ENCODE results near the gene HDAC7.
A peak's percentile ranks its signal among the peaks of the same experiment; 100 is the strongest.

Gene HDAC7

DNA sequence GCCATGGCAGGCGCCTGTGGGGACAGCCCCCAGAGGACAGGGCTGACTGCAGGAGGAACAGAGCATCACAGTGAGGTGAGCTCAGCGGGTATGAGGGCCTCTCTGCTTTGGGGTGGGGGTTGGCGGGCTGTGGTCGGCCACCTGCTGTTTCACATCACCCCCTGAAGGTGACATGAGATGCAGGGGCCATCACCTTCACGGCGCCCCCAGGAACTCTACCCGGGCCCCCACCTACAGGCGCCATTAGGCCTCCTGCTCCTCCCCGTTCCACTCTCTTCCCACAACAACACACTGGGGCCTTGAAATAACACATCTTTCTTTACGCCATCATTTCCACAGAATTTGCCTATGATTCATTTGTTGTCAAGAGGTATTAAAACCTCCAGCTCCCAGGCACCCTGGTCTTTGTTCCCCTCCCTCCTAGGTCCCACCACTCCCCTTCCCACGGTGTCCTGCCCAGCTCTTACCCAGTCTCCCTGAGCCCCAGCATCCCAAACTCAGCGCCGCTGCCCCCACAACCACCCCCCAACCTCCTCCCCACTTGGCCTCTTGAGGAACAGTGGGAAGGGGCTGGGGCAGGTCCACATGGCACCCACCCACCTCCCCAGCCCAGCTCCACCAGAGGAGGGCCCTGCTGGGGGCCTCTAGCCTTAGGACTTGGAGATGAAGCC is 12.7 kb upstream of the HDAC7 start:
- TF ChIP-seq, protein P1, sequence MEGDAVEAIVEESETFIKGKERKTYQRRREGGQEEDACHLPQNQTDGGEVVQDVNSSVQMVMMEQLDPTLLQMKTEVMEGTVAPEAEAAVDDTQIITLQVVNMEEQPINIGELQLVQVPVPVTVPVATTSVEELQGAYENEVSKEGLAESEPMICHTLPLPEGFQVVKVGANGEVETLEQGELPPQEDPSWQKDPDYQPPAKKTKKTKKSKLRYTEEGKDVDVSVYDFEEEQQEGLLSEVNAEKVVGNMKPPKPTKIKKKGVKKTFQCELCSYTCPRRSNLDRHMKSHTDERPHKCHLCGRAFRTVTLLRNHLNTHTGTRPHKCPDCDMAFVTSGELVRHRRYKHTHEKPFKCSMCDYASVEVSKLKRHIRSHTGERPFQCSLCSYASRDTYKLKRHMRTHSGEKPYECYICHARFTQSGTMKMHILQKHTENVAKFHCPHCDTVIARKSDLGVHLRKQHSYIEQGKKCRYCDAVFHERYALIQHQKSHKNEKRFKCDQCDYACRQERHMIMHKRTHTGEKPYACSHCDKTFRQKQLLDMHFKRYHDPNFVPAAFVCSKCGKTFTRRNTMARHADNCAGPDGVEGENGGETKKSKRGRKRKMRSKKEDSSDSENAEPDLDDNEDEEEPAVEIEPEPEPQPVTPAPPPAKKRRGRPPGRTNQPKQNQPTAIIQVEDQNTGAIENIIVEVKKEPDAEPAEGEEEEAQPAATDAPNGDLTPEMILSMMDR (IDR thresholded peaks at IDR 0.05; ENCODE audit: extremely low read depth, insufficient read depth, missing control alignments) = no peak
- peak; percentile 79 for DNase-seq (ENCODE audit: low spot score)
- in situ Hi-C loops (cut with MboI; ENCODE audit: low pct_unique_long_range_greater_than_20kb, low sequenced_read_pairs, unreplicated experiment) = no loop called here

DNA sequence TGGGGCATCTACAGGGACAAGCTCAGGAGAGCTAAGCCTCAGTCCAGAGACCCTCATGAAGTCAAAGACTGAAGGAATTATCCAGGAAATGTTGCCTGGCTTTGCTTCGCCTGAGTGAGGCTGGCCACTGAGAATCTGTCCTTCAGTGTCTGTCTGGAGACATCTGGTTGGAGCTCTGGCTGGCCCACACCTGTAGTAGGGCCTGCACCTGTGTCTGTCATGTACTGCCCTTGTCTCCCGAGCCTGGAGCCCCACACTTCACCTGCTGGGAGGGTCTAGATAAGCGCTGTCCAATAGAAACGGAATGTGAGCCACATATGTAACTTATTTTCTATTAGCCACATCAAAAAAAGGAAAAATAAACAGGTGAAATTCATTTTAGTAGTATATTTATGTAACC is 9.9 kb upstream of the HDAC7 start:
- in situ Hi-C loops (cut with MboI; ENCODE audit: low pct_unique_long_range_greater_than_20kb, low sequenced_read_pairs, unreplicated experiment) = no loop called here
- TF ChIP-seq, protein P1 (IDR thresholded peaks at IDR 0.05; ENCODE audit: extremely low read depth, insufficient read depth, missing control alignments) = no peak

DNA sequence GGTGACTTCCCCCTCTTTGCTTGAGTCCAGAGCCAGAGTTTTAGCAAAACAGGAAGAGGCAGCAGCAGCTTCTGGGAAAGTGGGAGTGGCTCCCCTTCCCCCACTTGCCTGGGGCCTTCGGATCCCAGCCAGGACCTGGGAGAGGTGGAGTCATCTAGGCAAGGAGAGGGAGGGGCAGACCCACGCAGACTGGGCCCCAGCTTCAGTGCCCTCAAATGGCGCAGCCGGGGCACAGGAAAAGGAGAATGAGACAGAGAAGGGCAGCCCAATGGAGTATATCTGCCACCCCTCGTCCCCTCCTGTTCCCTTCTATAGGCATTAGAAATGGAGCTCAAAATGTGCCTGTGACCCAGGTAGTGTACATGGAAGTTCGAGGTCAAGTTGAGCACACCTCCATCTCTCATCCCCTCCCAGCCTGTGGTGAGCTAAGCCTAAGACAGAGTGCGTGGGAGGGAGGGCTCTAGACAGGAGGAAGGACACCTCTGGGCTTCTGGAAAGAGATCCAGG is 9.3 kb upstream of the HDAC7 start:
- TF ChIP-seq, protein P1 (IDR thresholded peaks at IDR 0.05; ENCODE audit: extremely low read depth, insufficient read depth, missing control alignments) = no peak
- in situ Hi-C loops (cut with MboI; ENCODE audit: low pct_unique_long_range_greater_than_20kb, low sequenced_read_pairs, unreplicated experiment) = no loop called here
- no peak for DNase-seq (ENCODE audit: low spot score)

More for the DNA sequence above, 9.9 kb upstream of the HDAC7 start:
- DNase-seq (ENCODE audit: low spot score) = no peak

DNA sequence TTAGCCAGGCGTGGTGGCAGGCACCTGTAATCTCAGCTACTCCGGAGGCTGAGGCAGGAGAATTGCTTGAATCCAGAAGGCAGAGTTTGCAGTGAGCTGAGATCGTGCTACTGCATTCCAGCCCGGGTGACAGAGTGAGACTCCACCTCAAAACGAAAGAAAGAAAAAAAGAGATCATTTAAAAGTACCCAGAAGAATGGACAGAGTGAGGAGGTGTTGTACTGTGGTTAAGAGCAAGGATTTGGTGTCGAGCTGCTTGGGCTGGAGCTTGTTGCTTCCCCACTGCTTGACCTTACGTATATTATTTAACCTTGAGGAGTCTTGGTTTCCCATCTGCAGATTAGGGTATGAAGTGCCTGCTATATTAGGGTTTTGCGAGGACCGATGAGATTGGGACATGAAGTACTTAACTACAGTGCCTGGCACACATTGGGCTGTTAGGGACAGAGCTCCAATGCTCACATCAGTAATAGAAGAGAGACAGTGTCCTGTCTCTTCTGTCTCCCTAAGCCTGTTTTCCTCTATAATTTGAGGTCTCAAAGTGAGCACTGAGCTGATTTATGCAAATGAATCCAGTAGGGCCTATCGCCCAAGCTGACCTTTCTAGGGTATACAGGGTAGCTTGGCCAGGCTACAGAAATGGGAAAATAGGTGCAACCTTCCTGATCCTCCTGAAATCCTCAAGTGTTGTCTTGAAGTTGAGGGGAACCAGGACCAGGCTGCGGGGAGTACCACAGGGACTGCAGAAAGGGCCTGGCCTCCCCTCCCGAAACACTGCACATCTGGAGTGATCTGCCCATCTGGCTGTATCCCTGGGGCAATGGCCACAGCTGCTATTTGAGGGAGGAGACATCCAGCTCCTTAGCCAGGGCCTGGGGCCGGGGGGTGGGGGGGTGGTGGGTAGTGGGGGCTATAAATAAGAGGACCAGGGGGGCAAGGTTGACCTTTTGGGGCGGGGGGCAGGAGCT is 8.6 kb upstream of the HDAC7 start:
- in situ Hi-C loops (cut with MboI; ENCODE audit: low pct_unique_long_range_greater_than_20kb, low sequenced_read_pairs, unreplicated experiment) = no loop called here
- TF ChIP-seq, protein P1 (IDR thresholded peaks at IDR 0.05; ENCODE audit: extremely low read depth, insufficient read depth, missing control alignments) = no peak
- DNase-seq (ENCODE audit: low spot score) = no peak

DNA sequence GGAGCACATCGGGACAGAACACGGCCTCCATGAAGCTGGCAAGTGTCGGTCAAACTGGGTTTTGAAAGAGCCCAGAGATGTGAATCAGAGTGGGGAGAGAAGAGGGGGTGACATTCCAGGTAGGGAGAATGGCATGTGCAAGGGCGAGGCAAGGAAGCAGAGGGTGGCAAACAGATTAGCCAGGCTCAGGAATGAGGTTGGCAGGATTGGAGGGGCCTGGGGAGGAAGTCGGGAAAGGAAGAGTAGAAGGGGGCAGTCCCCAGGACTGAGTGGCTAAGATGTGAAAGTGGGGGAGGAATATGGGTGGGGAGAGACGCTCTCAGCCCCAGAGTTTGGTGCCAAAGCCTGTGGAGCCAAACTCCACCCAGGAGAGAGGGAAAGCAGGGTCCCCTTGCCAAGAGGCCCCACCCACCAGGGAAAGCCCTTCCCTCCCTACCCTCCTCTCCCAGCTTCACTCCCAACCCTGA is 5.5 kb upstream of the HDAC7 start:
- no peak for DNase-seq (ENCODE audit: low spot score)
- in situ Hi-C loops (cut with MboI; ENCODE audit: low pct_unique_long_range_greater_than_20kb, low sequenced_read_pairs, unreplicated experiment) = no loop called here
- TF ChIP-seq, protein P1 (IDR thresholded peaks at IDR 0.05; ENCODE audit: extremely low read depth, insufficient read depth, missing control alignments) = no peak

DNA sequence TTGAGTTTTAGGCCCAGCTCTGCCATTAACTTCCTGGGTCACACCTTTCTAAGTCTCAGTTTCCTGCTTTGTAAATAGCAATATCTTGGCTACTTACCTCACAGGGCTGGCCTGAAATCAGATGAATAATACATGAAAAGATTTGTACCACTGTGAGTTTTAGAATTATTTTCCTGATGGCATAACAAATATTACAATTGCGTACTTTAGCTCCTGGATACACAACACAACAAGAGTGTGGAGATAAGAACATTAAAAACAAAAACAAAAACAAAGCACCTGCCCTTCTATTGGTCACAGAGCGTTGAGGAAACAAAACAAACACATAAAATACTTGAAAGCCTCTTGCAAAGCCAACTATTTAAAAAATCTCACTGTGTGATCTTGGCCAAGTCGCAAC is 4.9 kb upstream of the HDAC7 start:
- in situ Hi-C loops (cut with MboI; ENCODE audit: low pct_unique_long_range_greater_than_20kb, low sequenced_read_pairs, unreplicated experiment) = no loop called here
- DNase-seq (ENCODE audit: low spot score) = no peak
- TF ChIP-seq, protein P1 (IDR thresholded peaks at IDR 0.05; ENCODE audit: extremely low read depth, insufficient read depth, missing control alignments) = no peak
